Measurements from ENCODE around the gene SLC22A31. TPM values are rescaled to one million over a fixed set of nuclear protein-coding genes. Genes with fewer than 3 reads are reported as not detected.

SLC22A31 gene
- total and polyA plus RNA-seq, 9 of the 15 experiments (the other 6 are each of a cell fraction or from before 2014, with no cell fraction given): 0.29 to 2.2 (median 0.47) TPM; not detected in 3

GRCh38 chr16:89167425-89167941 is 32.9 kb downstream of the SLC22A31 start (continued):
- TF ChIP-seq POLR2A (conservative IDR thresholded peaks at IDR 0.05): no peak
- peak; percentile 87; the same call in 1 of the 2 replicates for TF ChIP-seq CTBP1 (IDR thresholded peaks at IDR 0.05; ENCODE audit: borderline replicate concordance)
- no peak for TF ChIP-seq ZMIZ1 (IDR thresholded peaks at IDR 0.05; ENCODE audit: low read depth in 2 of 2, low read length in 2 of 2)
- no peak for TF ChIP-seq KAT2B (IDR thresholded peaks at IDR 0.05; ENCODE audit: low read depth, low read length)
- no peak for TF ChIP-seq MYBL2 (IDR thresholded peaks at IDR 0.05; ENCODE audit: low read depth)
- no peak for TF ChIP-seq MYBL2 (CRISPR knock-in tag; IDR thresholded peaks at IDR 0.05; ENCODE audit: borderline replicate concordance)
- no peak for TF ChIP-seq MTF1 (CRISPR knock-in tag; IDR thresholded peaks at IDR 0.05; ENCODE audit: borderline replicate concordance)
- TF ChIP-seq SUPT5H (IDR thresholded peaks at IDR 0.05): no peak
- TF ChIP-seq ZNF263 (CRISPR knock-in tag; IDR thresholded peaks at IDR 0.05; ENCODE audit: borderline replicate concordance): peak; percentile 86
- TF ChIP-seq SREBF2 (CRISPR knock-in tag; IDR thresholded peaks at IDR 0.05): no peak
- TF ChIP-seq, protein P1, sequence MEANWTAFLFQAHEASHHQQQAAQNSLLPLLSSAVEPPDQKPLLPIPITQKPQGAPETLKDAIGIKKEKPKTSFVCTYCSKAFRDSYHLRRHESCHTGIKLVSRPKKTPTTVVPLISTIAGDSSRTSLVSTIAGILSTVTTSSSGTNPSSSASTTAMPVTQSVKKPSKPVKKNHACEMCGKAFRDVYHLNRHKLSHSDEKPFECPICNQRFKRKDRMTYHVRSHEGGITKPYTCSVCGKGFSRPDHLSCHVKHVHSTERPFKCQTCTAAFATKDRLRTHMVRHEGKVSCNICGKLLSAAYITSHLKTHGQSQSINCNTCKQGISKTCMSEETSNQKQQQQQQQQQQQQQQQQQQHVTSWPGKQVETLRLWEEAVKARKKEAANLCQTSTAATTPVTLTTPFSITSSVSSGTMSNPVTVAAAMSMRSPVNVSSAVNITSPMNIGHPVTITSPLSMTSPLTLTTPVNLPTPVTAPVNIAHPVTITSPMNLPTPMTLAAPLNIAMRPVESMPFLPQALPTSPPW (CRISPR knock-in tag; IDR thresholded peaks at IDR 0.05): peak; percentile 89
- peak in 1 of 2 experiments; percentile 85; a peak in 2 of 4 replicates for TF ChIP-seq RCOR1 (IDR thresholded peaks at IDR 0.05; ENCODE audit: borderline replicate concordance in 1 of 2, low read depth in 2 of 2, low read length in 2 of 2)
- TF ChIP-seq ZNF398 (CRISPR knock-in tag; IDR thresholded peaks at IDR 0.05): no peak
- TF ChIP-seq PHF8 (IDR thresholded peaks at IDR 0.05; ENCODE audit: borderline replicate concordance, low read length): no peak
- TF ChIP-seq ZNF175 (CRISPR knock-in tag; IDR thresholded peaks at IDR 0.05; ENCODE audit: low read depth): no peak
- TF ChIP-seq, protein P2, sequence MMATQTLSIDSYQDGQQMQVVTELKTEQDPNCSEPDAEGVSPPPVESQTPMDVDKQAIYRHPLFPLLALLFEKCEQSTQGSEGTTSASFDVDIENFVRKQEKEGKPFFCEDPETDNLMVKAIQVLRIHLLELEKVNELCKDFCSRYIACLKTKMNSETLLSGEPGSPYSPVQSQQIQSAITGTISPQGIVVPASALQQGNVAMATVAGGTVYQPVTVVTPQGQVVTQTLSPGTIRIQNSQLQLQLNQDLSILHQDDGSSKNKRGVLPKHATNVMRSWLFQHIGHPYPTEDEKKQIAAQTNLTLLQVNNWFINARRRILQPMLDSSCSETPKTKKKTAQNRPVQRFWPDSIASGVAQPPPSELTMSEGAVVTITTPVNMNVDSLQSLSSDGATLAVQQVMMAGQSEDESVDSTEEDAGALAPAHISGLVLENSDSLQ (IDR thresholded peaks at IDR 0.05): no peak
- TF ChIP-seq, protein P3, sequence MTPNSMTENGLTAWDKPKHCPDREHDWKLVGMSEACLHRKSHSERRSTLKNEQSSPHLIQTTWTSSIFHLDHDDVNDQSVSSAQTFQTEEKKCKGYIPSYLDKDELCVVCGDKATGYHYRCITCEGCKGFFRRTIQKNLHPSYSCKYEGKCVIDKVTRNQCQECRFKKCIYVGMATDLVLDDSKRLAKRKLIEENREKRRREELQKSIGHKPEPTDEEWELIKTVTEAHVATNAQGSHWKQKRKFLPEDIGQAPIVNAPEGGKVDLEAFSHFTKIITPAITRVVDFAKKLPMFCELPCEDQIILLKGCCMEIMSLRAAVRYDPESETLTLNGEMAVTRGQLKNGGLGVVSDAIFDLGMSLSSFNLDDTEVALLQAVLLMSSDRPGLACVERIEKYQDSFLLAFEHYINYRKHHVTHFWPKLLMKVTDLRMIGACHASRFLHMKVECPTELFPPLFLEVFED (CRISPR knock-in tag; conservative IDR thresholded peaks at IDR 0.05): no peak
- no peak for TF ChIP-seq SIX5 (IDR thresholded peaks at IDR 0.05; ENCODE audit: borderline replicate concordance in 1 of 2, insufficient read depth in 1 of 2, low read depth in 1 of 2, low read length in 2 of 2)
- no peak for TF ChIP-seq ZNF121 (CRISPR knock-in tag; conservative IDR thresholded peaks at IDR 0.05)
